Fibroblast of lung (primary cell): ENCODE results near the gene TMEM63C.

ENCODE experiments used
- CTCF ChIP-seq, 2 donors: IDR thresholded peaks in 1 of 2; conservative IDR thresholded peaks in 1 of 2; 1 replicate in 1 of 2; 2 replicates in 1 of 2; pipeline ENCODE4 v1.5.1; 2011 to 2012; ENCODE audit warnings: low read length in 2 of 2, control low read depth in 1 of 2, inconsistent platforms in 1 of 2, low read depth in 1 of 2, mild to moderate bottlenecking in 1 of 2
- EZH2 ChIP-seq: IDR thresholded peaks from 2 replicates; pipeline ENCODE4 v1.5.1; 2012; ENCODE audit warnings: low read length, control low read depth, mild to moderate bottlenecking; ENCODE audit errors: missing control alignments

DNA sequence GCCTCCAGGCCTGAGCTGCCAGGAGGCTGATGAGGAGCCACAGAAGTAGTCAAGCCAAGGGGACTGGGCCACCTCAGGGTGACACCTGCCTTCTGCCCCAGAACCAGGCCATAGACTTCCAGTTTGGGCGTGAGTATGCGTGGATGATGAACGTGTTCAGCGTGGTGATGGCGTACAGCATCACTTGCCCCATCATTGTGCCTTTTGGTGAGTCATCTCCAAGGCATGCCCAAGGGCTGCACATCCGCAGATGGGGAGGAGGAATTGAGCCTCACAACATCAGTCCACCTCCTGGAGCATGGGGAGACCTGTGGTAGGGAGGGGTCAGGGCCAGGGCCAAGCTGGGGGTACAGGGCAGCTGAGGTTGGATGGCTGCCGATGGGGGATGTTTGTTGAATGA is 67.1 kb downstream of the TMEM63C start:
- TF ChIP-seq CTCF (conservative IDR thresholded peaks at IDR 0.05 in 1 of 2, IDR thresholded peaks at IDR 0.05 in 1 of 2; ENCODE audit: low read depth in 1 of 2, low read length in 2 of 2) (no peak), EZH2 (no peak)
